Colonic mucosa (tissue), 4 donors: Measurements from ENCODE around the gene DUS2. TPM values are rescaled to one million over a fixed set of nuclear protein-coding genes. Genes with fewer than 3 reads are reported as not detected.

Experiments
- DNase-seq: peaks from one replicate; pipeline ENCODE4 v3.0.0-alpha.2; 2020
- H3K27ac ChIP-seq: fragments of 200-600 bp; one replicate; pipeline ENCODE4 v1.8.0; 2021
- H3K27me3 ChIP-seq: fragments of 200-600 bp; one replicate; pipeline ENCODE4 v1.8.0; 2021
- H3K36me3 ChIP-seq: fragments of 200-600 bp; one replicate; pipeline ENCODE4 v1.8.0; 2021
- H3K4me1 ChIP-seq: fragments of 200-600 bp; one replicate; pipeline ENCODE4 v1.8.0; 2021; ENCODE audit warnings: mild to moderate bottlenecking
- H3K4me3 ChIP-seq: fragments of 200-600 bp; one replicate; pipeline ENCODE4 v1.8.0; 2021
- H3K9ac ChIP-seq, 2 donors: one replicate each; pipeline ENCODE4 v1.7.0; 2013; ENCODE audit warnings: control low read depth in 2 of 2, low read depth in 2 of 2, low read length in 2 of 2
- H3K9me3 ChIP-seq: fragments of 200-600 bp; one replicate; pipeline ENCODE4 v1.8.0; 2021
- intact Hi-C: fragments of 100-400 bp; cut with DNase I; formaldehyde crosslinking; loops from one replicate; pipeline ENCODE4 v1.14.1; 2022
- total RNA-seq, 2 donors: library from RNA; stranded (reverse); fragmentation: NEBNext Ultra II Directional in 1 of 2; extraction: Animal tissue kit (Norgen Biotek cat#: 25700) in 1 of 2; gene quantifications; one replicate each; pipeline ENCODE4 v1.2.1, GENCODE V29; 2021
- TF ChIP-seq, protein P1 (sequence below): fragments of 200-600 bp; IDR thresholded peaks from one replicate; pipeline ENCODE4 v1.8.0; 2022; ENCODE audit warnings: antibody characterized with exemption, mild to moderate bottlenecking
- donor health status: healthy.
- donor health status: DM: no; HTN: no; CAD: no.
- donor health status: DM: no; HTN: no; CAD: no.

Gene DUS2
- total RNA-seq, 2 donors from 2014 or later: 13.1 to 24.6 TPM

DNA sequence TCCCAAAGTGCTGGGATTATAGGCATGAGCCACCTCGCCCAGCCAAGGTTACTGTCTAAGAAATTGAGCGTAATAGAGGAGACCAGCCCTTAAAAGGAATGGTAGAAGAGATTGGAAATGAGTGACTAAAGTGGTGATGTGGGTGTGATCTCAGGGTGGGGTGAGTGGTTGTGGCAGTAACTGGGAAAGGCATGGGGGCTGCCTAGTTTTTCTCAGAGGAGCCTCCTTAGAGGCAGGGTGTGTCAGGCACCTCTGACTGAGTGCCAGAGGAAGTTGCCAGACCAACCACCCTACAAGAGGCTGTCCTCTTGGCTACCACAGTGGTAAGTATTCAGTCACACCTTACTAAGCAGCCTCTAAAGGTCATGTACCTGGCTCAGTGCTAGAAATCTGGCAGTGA, 8.9 kb downstream of the DUS2 start:
- intact Hi-C loops: no loop called here
- no peaks in the 10 kb centered on the region for H3K27me3 ChIP-seq
- H3K4me1 ChIP-seq: no peaks in the 10 kb centered on the region
- no peak overlapping the region for H3K27ac ChIP-seq
- H3K9me3 ChIP-seq: no peaks in the 10 kb centered on the region
- H3K4me3 ChIP-seq: no peak overlapping the region
- TF ChIP-seq, protein P1, sequence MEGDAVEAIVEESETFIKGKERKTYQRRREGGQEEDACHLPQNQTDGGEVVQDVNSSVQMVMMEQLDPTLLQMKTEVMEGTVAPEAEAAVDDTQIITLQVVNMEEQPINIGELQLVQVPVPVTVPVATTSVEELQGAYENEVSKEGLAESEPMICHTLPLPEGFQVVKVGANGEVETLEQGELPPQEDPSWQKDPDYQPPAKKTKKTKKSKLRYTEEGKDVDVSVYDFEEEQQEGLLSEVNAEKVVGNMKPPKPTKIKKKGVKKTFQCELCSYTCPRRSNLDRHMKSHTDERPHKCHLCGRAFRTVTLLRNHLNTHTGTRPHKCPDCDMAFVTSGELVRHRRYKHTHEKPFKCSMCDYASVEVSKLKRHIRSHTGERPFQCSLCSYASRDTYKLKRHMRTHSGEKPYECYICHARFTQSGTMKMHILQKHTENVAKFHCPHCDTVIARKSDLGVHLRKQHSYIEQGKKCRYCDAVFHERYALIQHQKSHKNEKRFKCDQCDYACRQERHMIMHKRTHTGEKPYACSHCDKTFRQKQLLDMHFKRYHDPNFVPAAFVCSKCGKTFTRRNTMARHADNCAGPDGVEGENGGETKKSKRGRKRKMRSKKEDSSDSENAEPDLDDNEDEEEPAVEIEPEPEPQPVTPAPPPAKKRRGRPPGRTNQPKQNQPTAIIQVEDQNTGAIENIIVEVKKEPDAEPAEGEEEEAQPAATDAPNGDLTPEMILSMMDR: no peak
- DNase-seq: peak; percentile 26
- H3K36me3 ChIP-seq: no peaks in the 10 kb centered on the region
- no peak overlapping the region for H3K9ac ChIP-seq

- Histone ChIP-seq H3K27ac (no peak overlapping the region), H3K4me1 (no peaks in the 10 kb centered on the region), H3K9ac (no peak overlapping the region), H3K36me3 (no peaks in the 10 kb centered on the region), H3K27me3 (no peaks in the 10 kb centered on the region), H3K4me3 (no peak overlapping the region), H3K9me3 (no peaks in the 10 kb centered on the region)
- DNase-seq: no peak
- intact Hi-C loops: no loop called here
- TF ChIP-seq, protein P1: no peak
These were observed 10.0 kb downstream of the DUS2 start for GRCh38 chr16:68033101-68033500.

GRCh38 chr16:68035227-68035626, 12.1 kb downstream of the DUS2 start:
- Histone ChIP-seq H3K4me3 (no peak overlapping the region), H3K27me3 (no peaks in the 10 kb centered on the region), H3K4me1 (no peaks in the 10 kb centered on the region), H3K9me3 (no peaks in the 10 kb centered on the region), H3K27ac (no peak overlapping the region), H3K36me3 (no peaks in the 10 kb centered on the region), H3K9ac (no peak overlapping the region)
- no peak for DNase-seq
- TF ChIP-seq, protein P1: no peak
- intact Hi-C loops: no loop called here

- H3K36me3 ChIP-seq: no peaks in the 10 kb centered on the region
- H3K4me3 ChIP-seq: no peak overlapping the region
- no peak overlapping the region for H3K27ac ChIP-seq
- no peaks in the 10 kb centered on the region for H3K4me1 ChIP-seq
- no peak for DNase-seq
- no peak overlapping the region for H3K9ac ChIP-seq
- TF ChIP-seq, protein P1: no peak
- H3K27me3 ChIP-seq: no peaks in the 10 kb centered on the region
- no peaks in the 10 kb centered on the region for H3K9me3 ChIP-seq
- intact Hi-C loops: no loop called here
These were observed 14.9 kb downstream of the DUS2 start for GRCh38 chr16:68037841-68038597.

DNA sequence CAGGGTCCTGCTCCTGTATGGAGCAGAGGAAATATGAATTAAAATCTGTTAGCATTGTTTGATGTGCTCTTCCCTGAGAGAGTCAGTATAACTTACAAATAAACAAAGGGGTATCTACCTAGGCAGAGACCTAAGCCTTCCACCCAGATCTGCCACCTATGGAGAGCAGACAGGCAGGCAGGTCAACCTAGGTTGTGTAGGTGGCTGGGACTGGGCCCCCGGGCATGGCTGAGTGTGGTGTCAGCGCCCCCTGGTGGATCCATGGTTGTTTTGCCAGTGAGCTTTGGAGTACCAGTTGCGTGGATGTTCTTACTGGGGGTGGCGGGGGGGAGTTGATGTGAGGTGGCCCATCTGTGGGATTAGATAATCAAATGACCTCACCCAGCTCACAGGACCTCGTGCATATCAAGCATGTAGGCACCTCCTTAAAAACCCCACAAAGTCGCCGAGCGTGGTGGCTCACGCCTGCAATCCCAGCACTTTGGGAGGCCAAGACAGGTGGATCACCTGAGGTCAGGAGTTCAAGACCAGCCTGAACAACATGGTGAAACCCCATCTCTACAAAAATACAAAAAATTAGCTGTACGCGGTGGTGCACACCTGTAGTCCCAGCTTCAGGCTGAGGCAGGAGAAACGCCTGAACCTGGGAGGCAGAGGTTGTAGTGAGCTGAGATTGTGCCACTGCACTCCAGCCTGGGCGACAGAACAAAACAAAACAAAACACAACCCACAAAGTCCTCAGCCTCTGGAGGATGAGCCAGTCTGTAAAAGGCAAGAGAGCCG, 17.6 kb downstream of the DUS2 start:
- H3K9me3 ChIP-seq: no peaks in the 10 kb centered on the region
- intact Hi-C loops: loop anchor here (5.0 kb wide), 1 partner anchor 48 kb away; no protein-coding TSS in a partner anchor
- TF ChIP-seq, protein P1: peak; percentile 71
- peak; percentile 88 for DNase-seq
- H3K4me3 ChIP-seq: no peak overlapping the region
- H3K36me3 ChIP-seq: no peaks in the 10 kb centered on the region
- H3K27me3 ChIP-seq: no peaks in the 10 kb centered on the region
- H3K9ac ChIP-seq: no peak overlapping the region
- H3K27ac ChIP-seq: no peak overlapping the region
- no peaks in the 10 kb centered on the region for H3K4me1 ChIP-seq
